HepG2 (cell line): ENCODE measurements around the gene FABP1. TPM values are rescaled to one million over a fixed set of nuclear protein-coding genes. Genes with fewer than 3 reads are reported as not detected.

Source experiments
- BCL6 ChIP-seq: IDR thresholded peaks from 2 replicates; pipeline ENCODE4 v1.6.1; 2016; ENCODE audit warnings: missing genetic modification reagents, missing compliant biosample characterization
- CEBPG ChIP-seq: IDR thresholded peaks from 2 replicates; pipeline ENCODE4 v1.6.1; 2016
- DPF2 ChIP-seq: sonication (generic); formaldehyde crosslinking; IDR thresholded peaks from 2 replicates; pipeline ENCODE4 v1.4.0; 2020; ENCODE audit warnings: mild to moderate bottlenecking, low read depth, missing genetic modification reagents, borderline replicate concordance
- FOXP1 ChIP-seq, 2 experiments: fragments of 450-650 bp in 1 of 2; IDR thresholded peaks; 2 replicates each; pipeline ENCODE4 v1.6.1; 2017 to 2018; ENCODE audit warnings: antibody characterized with exemption in 1 of 2
- HOMEZ ChIP-seq: IDR thresholded peaks from 2 replicates; pipeline ENCODE4 v1.6.1; 2016; ENCODE audit warnings: low read depth
- HOXA3 ChIP-seq: sonication (generic); formaldehyde crosslinking; IDR thresholded peaks from 2 replicates; pipeline ENCODE4 v1.5.0; 2020; ENCODE audit warnings: missing genetic modification reagents
- IRF2 ChIP-seq: IDR thresholded peaks from 2 replicates; pipeline ENCODE4 v1.6.1; 2018; ENCODE audit warnings: missing genetic modification reagents, missing compliant biosample characterization
- KAT2B ChIP-seq: fragments of 150-350 bp; IDR thresholded peaks from 2 replicates; pipeline ENCODE4 v1.6.1; 2014; ENCODE audit warnings: low read depth, low read length, borderline replicate concordance
- KLF9 ChIP-seq: IDR thresholded peaks from 2 replicates; pipeline ENCODE4 v1.6.1; 2016; ENCODE audit warnings: low read depth
- MIER3 ChIP-seq: IDR thresholded peaks from 2 replicates; pipeline ENCODE4 v1.6.1; 2016; ENCODE audit warnings: missing compliant biosample characterization, borderline replicate concordance
- NFIC ChIP-seq: IDR thresholded peaks from 2 replicates; pipeline ENCODE4 v1.6.1; 2012; ENCODE audit warnings: mild to moderate bottlenecking, low read length, inconsistent platforms
- NR2C2 ChIP-seq: sonication (generic); formaldehyde crosslinking; IDR thresholded peaks from 2 replicates; pipeline ENCODE4 v1.4.0; 2020; ENCODE audit warnings: missing genetic modification reagents, mild to moderate bottlenecking, moderate library complexity, borderline replicate concordance
- RARG ChIP-seq: sonication (generic); formaldehyde crosslinking; IDR thresholded peaks from 2 replicates; pipeline ENCODE4 v1.4.0; 2020; ENCODE audit warnings: low read depth, mild to moderate bottlenecking, missing genetic modification reagents
- REPIN1 ChIP-seq: sonication (generic); formaldehyde crosslinking; IDR thresholded peaks from 2 replicates; pipeline ENCODE4 v1.8.0; 2022; ENCODE audit warnings: missing genetic modification reagents, low read depth, mild to moderate bottlenecking, borderline replicate concordance
- SMYD3 ChIP-seq: sonication (generic); formaldehyde crosslinking; IDR thresholded peaks from 2 replicates; pipeline ENCODE4 v1.8.1; 2023; ENCODE audit warnings: mild to moderate bottlenecking, missing genetic modification reagents
- SP5 ChIP-seq: IDR thresholded peaks from 2 replicates; pipeline ENCODE4 v1.6.1; 2016; ENCODE audit warnings: low read depth, borderline replicate concordance
- SRY ChIP-seq: sonication (generic); formaldehyde crosslinking; IDR thresholded peaks from 2 replicates; pipeline ENCODE4 v1.8.0; 2022; ENCODE audit warnings: mild to moderate bottlenecking, missing genetic modification reagents
- STAT5B ChIP-seq: sonication (generic); formaldehyde crosslinking; IDR thresholded peaks from 2 replicates; pipeline ENCODE4 v1.4.0; 2020; ENCODE audit warnings: missing genetic modification reagents
- SYNCRIP ChIP-seq: fragments of 200-400 bp; formaldehyde crosslinking; IDR thresholded peaks from 2 replicates; pipeline ENCODE4 v1.6.1; 2018; ENCODE audit warnings: mild to moderate bottlenecking, low read depth, low read length; ENCODE audit not compliant: insufficient read depth
- TAF1 ChIP-seq: sonication (generic); formaldehyde crosslinking; IDR thresholded peaks from 2 replicates; pipeline ENCODE4 v1.4.0; 2020; ENCODE audit warnings: missing genetic modification reagents
- TCF7 ChIP-seq: sonication (generic); IDR thresholded peaks from 2 replicates; pipeline ENCODE4 v1.6.1; 2016; ENCODE audit warnings: antibody characterized with exemption, low read depth
- THAP11 ChIP-seq: IDR thresholded peaks from 2 replicates; pipeline ENCODE4 v1.6.1; 2016; ENCODE audit warnings: missing biosample characterization, missing genetic modification reagents
- ZBTB37 ChIP-seq: sonication (generic); formaldehyde crosslinking; IDR thresholded peaks from 2 replicates; pipeline ENCODE4 v1.4.0; 2020; ENCODE audit warnings: mild to moderate bottlenecking, missing genetic modification reagents
- ZGPAT ChIP-seq: IDR thresholded peaks from 2 replicates; pipeline ENCODE4 v1.6.1; 2016; ENCODE audit warnings: mild to moderate bottlenecking
- ZNF12 ChIP-seq: sonication (generic); formaldehyde crosslinking; IDR thresholded peaks from 2 replicates; pipeline ENCODE4 v1.5.0; 2020; ENCODE audit warnings: missing genetic modification reagents
- ZNF414 ChIP-seq: sonication (generic); formaldehyde crosslinking; IDR thresholded peaks from 2 replicates; pipeline ENCODE4 v1.5.0; 2020; ENCODE audit warnings: missing genetic modification reagents
- ZNF552 ChIP-seq: sonication (generic); formaldehyde crosslinking; IDR thresholded peaks from 2 replicates; pipeline ENCODE4 v1.9.0; 2022; ENCODE audit warnings: missing genetic modification reagents, mild to moderate bottlenecking, borderline replicate concordance
- ZSCAN9 ChIP-seq: IDR thresholded peaks from 2 replicates; pipeline ENCODE4 v1.6.1; 2016; ENCODE audit warnings: borderline replicate concordance
- polyA plus RNA-seq, 8 experiments: library from polyadenylated mRNA; depleted of rRNA in 3 of 8; stranded (reverse) in 7 of 8; unstranded in 1 of 8; fragments of >200 nt; fragmentation: Illumina TruSeq in 4 of 8; extraction: Trizol in 4 of 8; gene quantifications; 2 replicates each; pipeline versions ENCODE4 v1.2.1 to v1.2.3, GENCODE V29; 2011 to 2016; ENCODE audit warnings: low read depth in 4 of 8, missing spikeins in 1 of 8, mixed read lengths in 1 of 8; ENCODE audit not compliant: insufficient read depth in 1 of 8
- total RNA-seq, 5 experiments: library from RNA; depleted of rRNA; stranded (reverse); fragments of >200 nt; fragmentation: Illumina TruSeq; extraction: Trizol; gene quantifications; 2 replicates each; pipeline ENCODE4 v1.2.3, GENCODE V29; 2016; ENCODE audit warnings: low read depth in 1 of 5

Gene FABP1
- total and polyA plus RNA-seq, 2 of the 13 experiments (the other 11 are each of a cell fraction or from before 2014, with no cell fraction given) = 644 to 1,608 TPM

GRCh38 chr2:88136817-88137216 is 9.0 kb upstream of the FABP1 start (continued):
- peak; percentile 59; the same call in 1 of the 2 replicates for TF ChIP-seq BCL6
- TF ChIP-seq CEBPG (CRISPR knock-in tag) = peak; percentile 88
- TF ChIP-seq ZNF12 (CRISPR knock-in tag) = no peak
- TF ChIP-seq HOXA3 (CRISPR knock-in tag) = peak; percentile 46; the same call in 1 of the 2 replicates
- TF ChIP-seq TAF1 (CRISPR knock-in tag) = no peak
- no peak for TF ChIP-seq SYNCRIP
- TF ChIP-seq NR2C2 = 0 out of 2 replicates have a peak, but pooled peaks have one; percentile 22
- TF ChIP-seq STAT5B (CRISPR knock-in tag) = no peak
- TF ChIP-seq RARG (CRISPR knock-in tag) = no peak
- no peak for TF ChIP-seq FOXP1 (IDR thresholded peaks at IDR 0.05)
- TF ChIP-seq FOXP1 (CRISPR knock-in tag; IDR thresholded peaks at IDR 0.05) = peak; percentile 39; the same call in 1 of the 2 replicates
- TF ChIP-seq ZNF414 (CRISPR knock-in tag) = no peak
- peak; percentile 49; the same call in 1 of the 2 replicates for TF ChIP-seq MIER3 (CRISPR knock-in tag)
- no peak for TF ChIP-seq ZSCAN9 (CRISPR knock-in tag)
- peak; percentile 28; the same call in 1 of the 2 replicates for TF ChIP-seq SP5
- TF ChIP-seq ZNF552 = no peak
- TF ChIP-seq SRY (CRISPR knock-in tag) = no peak
- TF ChIP-seq IRF2 (CRISPR knock-in tag) = peak; percentile 53; the same call in 1 of the 2 replicates
- peak; percentile 74; the same call in 1 of the 2 replicates for TF ChIP-seq ZGPAT
- no peak for TF ChIP-seq KLF9 (CRISPR knock-in tag)
- no peak for TF ChIP-seq KAT2B
- TF ChIP-seq THAP11 = 0 out of 2 replicates have a peak, but pooled peaks have one; percentile 33
- no peak for TF ChIP-seq ZBTB37 (CRISPR knock-in tag)
- TF ChIP-seq NFIC = no peak
- TF ChIP-seq TCF7 = peak; percentile 43; the same call in 1 of the 2 replicates
- TF ChIP-seq DPF2 (CRISPR knock-in tag) = no peak
- 0 out of 2 replicates have a peak, but pooled peaks have one; percentile 23 for TF ChIP-seq SMYD3
- TF ChIP-seq REPIN1 (CRISPR knock-in tag) = peak; percentile 40; the same call in 1 of the 2 replicates
- peak; percentile 58; the same call in 1 of the 2 replicates for TF ChIP-seq HOMEZ
